ENCODE results near the gene ZFAND2A. TPM values are rescaled to one million over a fixed set of nuclear protein-coding genes. Genes with fewer than 3 reads are reported as not detected.

Gene ZFAND2A
- polyA plus RNA-seq, 3 donors = 30.6 to 126 (median 35.1) TPM

DNA sequence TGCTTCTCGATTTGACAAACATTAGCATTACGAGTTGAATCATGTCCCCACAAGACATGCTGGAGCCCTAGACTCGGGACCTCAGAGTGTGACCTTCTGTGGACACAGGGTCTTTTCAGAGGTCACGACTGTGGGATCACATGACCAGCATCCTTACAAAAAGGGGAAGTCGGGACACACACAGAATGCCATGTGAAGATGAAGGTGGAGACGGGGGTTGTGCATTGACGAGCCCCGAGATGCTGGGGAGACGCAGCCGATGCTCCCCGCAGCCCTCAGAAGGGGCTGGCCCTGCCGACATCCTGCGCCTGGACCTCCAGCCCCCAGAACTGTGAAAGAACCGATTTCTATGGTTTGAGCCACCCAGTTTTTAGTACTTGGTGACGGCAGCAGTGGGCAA lies 7.5 kb downstream of the ZFAND2A start:
- no peak overlapping the region for H3K27ac ChIP-seq (ENCODE audit: low read depth in 1 of 2, low read length in 2 of 2)
- no peak overlapping the region for H2AFZ ChIP-seq (ENCODE audit: insufficient read depth, low read depth, low read length, poor library complexity, severe bottlenecking)
- 91% methylated on average over 13 of the region's 15 CpGs for WGBS (ENCODE audit: insufficient coverage)
- peaks cover 16% of the 10 kb centered on the region for H3K79me2 ChIP-seq (ENCODE audit: insufficient read depth, low read length)
- Mint-ChIP-seq H3K4me3 (no peak overlapping the region), H3K36me3 (peaks cover 65 to 79% of the 10 kb centered on the region in 2 donors), H3K27ac (peak overlapping the region in 2 of 7 donors; percentile 12 to 31), H3K4me1 (no peaks in the 10 kb centered on the region), H3K9me3 (peaks cover 0 to 1% (median 0%) of the 10 kb centered on the region in 7 donors), H3K27me3 (ENCODE audit: low read depth in 3 of 3) (peaks cover 0 to 2% (median 0%) of the 10 kb centered on the region in 3 donors)
- H3K4me2 ChIP-seq (replicated peaks; ENCODE audit: extremely low read depth, low read length, poor library complexity, severe bottlenecking) = no peak overlapping the region
- no peak for DNase-seq
- intact Hi-C loops (cut with micrococcal nuclease) = loop anchor here in 1 of 2 donors (10.0 kb wide), 1 partner anchor 268 kb away; no protein-coding TSS in a partner anchor
- H4K20me1 ChIP-seq (ENCODE audit: insufficient read depth, low read length) = peaks cover 16% of the 10 kb centered on the region
- no peaks in the 10 kb centered on the region for H3K27me3 ChIP-seq (ENCODE audit: control insufficient read depth in 2 of 2, insufficient read depth in 2 of 2, low read length in 2 of 2)
- no peak overlapping the region for H3K9ac ChIP-seq (ENCODE audit: insufficient read depth, low read length, poor library complexity, severe bottlenecking)
- peaks cover 65 to 80% of the 10 kb centered on the region in 2 donors for H3K36me3 ChIP-seq (replicated peaks in 1 of 2; ENCODE audit: control insufficient read depth in 1 of 2, insufficient read depth in 2 of 2, low read length in 2 of 2)
- no peaks in the 10 kb centered on the region for H3K4me1 ChIP-seq (ENCODE audit: control insufficient read depth in 1 of 2, insufficient read depth in 2 of 2, low read length in 2 of 2)
- H3K9me3 ChIP-seq (replicated peaks in 1 of 2; ENCODE audit: control insufficient read depth in 1 of 2, insufficient read depth in 1 of 2, low read length in 2 of 2) = no peaks in the 10 kb centered on the region
- TF ChIP-seq, protein P1, sequence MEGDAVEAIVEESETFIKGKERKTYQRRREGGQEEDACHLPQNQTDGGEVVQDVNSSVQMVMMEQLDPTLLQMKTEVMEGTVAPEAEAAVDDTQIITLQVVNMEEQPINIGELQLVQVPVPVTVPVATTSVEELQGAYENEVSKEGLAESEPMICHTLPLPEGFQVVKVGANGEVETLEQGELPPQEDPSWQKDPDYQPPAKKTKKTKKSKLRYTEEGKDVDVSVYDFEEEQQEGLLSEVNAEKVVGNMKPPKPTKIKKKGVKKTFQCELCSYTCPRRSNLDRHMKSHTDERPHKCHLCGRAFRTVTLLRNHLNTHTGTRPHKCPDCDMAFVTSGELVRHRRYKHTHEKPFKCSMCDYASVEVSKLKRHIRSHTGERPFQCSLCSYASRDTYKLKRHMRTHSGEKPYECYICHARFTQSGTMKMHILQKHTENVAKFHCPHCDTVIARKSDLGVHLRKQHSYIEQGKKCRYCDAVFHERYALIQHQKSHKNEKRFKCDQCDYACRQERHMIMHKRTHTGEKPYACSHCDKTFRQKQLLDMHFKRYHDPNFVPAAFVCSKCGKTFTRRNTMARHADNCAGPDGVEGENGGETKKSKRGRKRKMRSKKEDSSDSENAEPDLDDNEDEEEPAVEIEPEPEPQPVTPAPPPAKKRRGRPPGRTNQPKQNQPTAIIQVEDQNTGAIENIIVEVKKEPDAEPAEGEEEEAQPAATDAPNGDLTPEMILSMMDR (IDR thresholded peaks at IDR 0.05) = no peak
- H3K4me3 ChIP-seq (replicated peaks in 1 of 3; ENCODE audit: low read depth in 2 of 3, low read length in 3 of 3) = no peak overlapping the region

- Mint-ChIP-seq H3K27ac (peak overlapping the region in 1 of 7 donors; percentile 8), H3K36me3 (peaks cover 58 to 72% of the 10 kb centered on the region in 2 donors), H3K27me3 (ENCODE audit: low read depth in 3 of 3) (peaks cover 0 to 2% (median 0%) of the 10 kb centered on the region in 3 donors), H3K4me3 (no peak overlapping the region), H3K9me3 (peaks cover 0 to 1% (median 0%) of the 10 kb centered on the region in 7 donors), H3K4me1 (no peaks in the 10 kb centered on the region)
- 96% methylated on average over 14 of the region's 20 CpGs for WGBS (ENCODE audit: insufficient coverage)
- Histone ChIP-seq H3K4me3 (replicated peaks in 1 of 3; ENCODE audit: low read depth in 2 of 3, low read length in 3 of 3) (no peak overlapping the region), H4K20me1 (ENCODE audit: insufficient read depth, low read length) (peaks cover 16% of the 10 kb centered on the region), H3K27me3 (ENCODE audit: control insufficient read depth in 2 of 2, insufficient read depth in 2 of 2, low read length in 2 of 2) (no peaks in the 10 kb centered on the region), H3K79me2 (ENCODE audit: insufficient read depth, low read length) (peaks cover 10% of the 10 kb centered on the region), H3K4me1 (ENCODE audit: control insufficient read depth in 1 of 2, insufficient read depth in 2 of 2, low read length in 2 of 2) (no peaks in the 10 kb centered on the region), H2AFZ (ENCODE audit: insufficient read depth, low read depth, low read length, poor library complexity, severe bottlenecking) (no peak overlapping the region), H3K9me3 (replicated peaks in 1 of 2; ENCODE audit: control insufficient read depth in 1 of 2, insufficient read depth in 1 of 2, low read length in 2 of 2) (no peaks in the 10 kb centered on the region), H3K36me3 (replicated peaks in 1 of 2; ENCODE audit: control insufficient read depth in 1 of 2, insufficient read depth in 2 of 2, low read length in 2 of 2) (peaks cover 59 to 74% of the 10 kb centered on the region in 2 donors), H3K4me2 (replicated peaks; ENCODE audit: extremely low read depth, low read length, poor library complexity, severe bottlenecking) (no peak overlapping the region), H3K27ac (ENCODE audit: low read depth in 1 of 2, low read length in 2 of 2) (no peak overlapping the region), H3K9ac (ENCODE audit: insufficient read depth, low read length, poor library complexity, severe bottlenecking) (no peak overlapping the region)
- TF ChIP-seq, protein P1 (IDR thresholded peaks at IDR 0.05) = no peak
- intact Hi-C loops (cut with micrococcal nuclease) = loop anchor here in 1 of 2 donors (10.0 kb wide), 1 partner anchor 267 kb away; no protein-coding TSS in a partner anchor
- no peak for DNase-seq
Measured at GRCh38 chr7:1151653-1152425, 8.2 kb downstream of the ZFAND2A start.
